Uterus (tissue), 2 donors: ENCODE measurements around the gene LITAF.

Experiments
- CTCF ChIP-seq, 4 experiments: fragments of 200-600 bp in 2 of 4; fragments of 450-650 bp in 2 of 4; sonication (generic) in 2 of 4; IDR thresholded peaks; one replicate each; pipeline ENCODE4 v1.5.1; 2016 to 2019; ENCODE audit warnings: antibody characterized with exemption in 4 of 4, mild to moderate bottlenecking in 2 of 4, moderate library complexity in 1 of 4
- POLR2A ChIP-seq, 2 donors: fragments of 450-650 bp; IDR thresholded peaks; one replicate each; pipeline ENCODE4 v1.6.1; 2016; ENCODE audit warnings: antibody characterized with exemption in 2 of 2, mild to moderate bottlenecking in 1 of 2, moderate library complexity in 1 of 2

GRCh38 chr16:11566398-11566797, 20.3 kb downstream of the LITAF start:
- TF ChIP-seq CTCF (IDR thresholded peaks at IDR 0.05) (no peak), POLR2A (IDR thresholded peaks at IDR 0.05) (no peak)
